ENCODE measurements around the gene GSC2. TPM values are rescaled to one million over a fixed set of nuclear protein-coding genes. Genes with fewer than 3 reads are reported as not detected.

The GSC2 gene
- total RNA-seq, 2 donors from 2014 or later, result not detected

DNA sequence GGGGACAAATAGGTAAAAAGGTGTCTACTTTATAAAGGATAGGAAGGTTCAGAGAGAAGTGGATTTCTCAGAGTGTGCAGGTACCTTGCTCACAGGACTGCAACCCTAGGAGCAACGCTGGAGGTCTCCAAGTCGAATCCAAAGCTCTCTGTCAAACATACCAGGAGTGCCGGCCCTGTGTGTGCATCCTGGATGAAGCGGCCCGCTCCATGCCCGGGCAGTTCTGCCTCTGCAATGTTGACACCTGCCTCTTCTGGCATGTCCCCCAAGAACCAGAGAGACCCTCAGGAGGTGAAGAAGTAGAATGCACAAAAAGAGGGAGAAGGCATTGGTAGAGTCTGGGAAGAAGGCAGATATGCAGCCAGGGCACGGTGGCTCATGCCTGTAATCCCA is 22.1 kb downstream of the GSC2 start:
- H3K4me3 ChIP-seq, result no peak overlapping the region
- no peak overlapping the region for H3K9ac ChIP-seq (ENCODE audit: low read depth in 2 of 2, low read length in 2 of 2)
- H3K27ac ChIP-seq, result no peak overlapping the region
- H3K9me3 ChIP-seq, result no peaks in the 10 kb centered on the region
- H3K27me3 ChIP-seq, result no peaks in the 10 kb centered on the region
- DNase-seq, result no peak
- intact Hi-C loops (cut with DNase I), result no loop called here
- H3K4me1 ChIP-seq, result peaks cover under 1% of the 10 kb centered on the region
- no peaks in the 10 kb centered on the region for H3K36me3 ChIP-seq
- TF ChIP-seq, protein P1, sequence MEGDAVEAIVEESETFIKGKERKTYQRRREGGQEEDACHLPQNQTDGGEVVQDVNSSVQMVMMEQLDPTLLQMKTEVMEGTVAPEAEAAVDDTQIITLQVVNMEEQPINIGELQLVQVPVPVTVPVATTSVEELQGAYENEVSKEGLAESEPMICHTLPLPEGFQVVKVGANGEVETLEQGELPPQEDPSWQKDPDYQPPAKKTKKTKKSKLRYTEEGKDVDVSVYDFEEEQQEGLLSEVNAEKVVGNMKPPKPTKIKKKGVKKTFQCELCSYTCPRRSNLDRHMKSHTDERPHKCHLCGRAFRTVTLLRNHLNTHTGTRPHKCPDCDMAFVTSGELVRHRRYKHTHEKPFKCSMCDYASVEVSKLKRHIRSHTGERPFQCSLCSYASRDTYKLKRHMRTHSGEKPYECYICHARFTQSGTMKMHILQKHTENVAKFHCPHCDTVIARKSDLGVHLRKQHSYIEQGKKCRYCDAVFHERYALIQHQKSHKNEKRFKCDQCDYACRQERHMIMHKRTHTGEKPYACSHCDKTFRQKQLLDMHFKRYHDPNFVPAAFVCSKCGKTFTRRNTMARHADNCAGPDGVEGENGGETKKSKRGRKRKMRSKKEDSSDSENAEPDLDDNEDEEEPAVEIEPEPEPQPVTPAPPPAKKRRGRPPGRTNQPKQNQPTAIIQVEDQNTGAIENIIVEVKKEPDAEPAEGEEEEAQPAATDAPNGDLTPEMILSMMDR (IDR thresholded peaks at IDR 0.05), result no peak

GRCh38 chr22:19127329-19128008 is 22.6 kb downstream of the GSC2 start:
- H3K27ac ChIP-seq, result no peak overlapping the region
- DNase-seq, result no peak
- TF ChIP-seq, protein P1 (IDR thresholded peaks at IDR 0.05), result no peak
- H3K9ac ChIP-seq (ENCODE audit: low read depth in 2 of 2, low read length in 2 of 2), result no peak overlapping the region
- H3K4me3 ChIP-seq, result no peak overlapping the region
- peaks cover 5% of the 10 kb centered on the region for H3K4me1 ChIP-seq
- no peaks in the 10 kb centered on the region for H3K27me3 ChIP-seq
- H3K36me3 ChIP-seq, result no peaks in the 10 kb centered on the region
- intact Hi-C loops (cut with DNase I), result no loop called here
- H3K9me3 ChIP-seq, result no peaks in the 10 kb centered on the region

GRCh38 chr22:19126309-19127273 is 23.5 kb downstream of the GSC2 start:
- H3K36me3 ChIP-seq, result no peaks in the 10 kb centered on the region
- H3K9ac ChIP-seq (ENCODE audit: low read depth in 2 of 2, low read length in 2 of 2), result no peak overlapping the region
- H3K27me3 ChIP-seq, result no peaks in the 10 kb centered on the region
- H3K9me3 ChIP-seq, result no peaks in the 10 kb centered on the region
- H3K4me1 ChIP-seq, result peaks cover 5% of the 10 kb centered on the region
- TF ChIP-seq, protein P1 (IDR thresholded peaks at IDR 0.05), result no peak
- no peak for DNase-seq
- intact Hi-C loops (cut with DNase I), result no loop called here
- no peak overlapping the region for H3K27ac ChIP-seq
- H3K4me3 ChIP-seq, result no peak overlapping the region

DNA sequence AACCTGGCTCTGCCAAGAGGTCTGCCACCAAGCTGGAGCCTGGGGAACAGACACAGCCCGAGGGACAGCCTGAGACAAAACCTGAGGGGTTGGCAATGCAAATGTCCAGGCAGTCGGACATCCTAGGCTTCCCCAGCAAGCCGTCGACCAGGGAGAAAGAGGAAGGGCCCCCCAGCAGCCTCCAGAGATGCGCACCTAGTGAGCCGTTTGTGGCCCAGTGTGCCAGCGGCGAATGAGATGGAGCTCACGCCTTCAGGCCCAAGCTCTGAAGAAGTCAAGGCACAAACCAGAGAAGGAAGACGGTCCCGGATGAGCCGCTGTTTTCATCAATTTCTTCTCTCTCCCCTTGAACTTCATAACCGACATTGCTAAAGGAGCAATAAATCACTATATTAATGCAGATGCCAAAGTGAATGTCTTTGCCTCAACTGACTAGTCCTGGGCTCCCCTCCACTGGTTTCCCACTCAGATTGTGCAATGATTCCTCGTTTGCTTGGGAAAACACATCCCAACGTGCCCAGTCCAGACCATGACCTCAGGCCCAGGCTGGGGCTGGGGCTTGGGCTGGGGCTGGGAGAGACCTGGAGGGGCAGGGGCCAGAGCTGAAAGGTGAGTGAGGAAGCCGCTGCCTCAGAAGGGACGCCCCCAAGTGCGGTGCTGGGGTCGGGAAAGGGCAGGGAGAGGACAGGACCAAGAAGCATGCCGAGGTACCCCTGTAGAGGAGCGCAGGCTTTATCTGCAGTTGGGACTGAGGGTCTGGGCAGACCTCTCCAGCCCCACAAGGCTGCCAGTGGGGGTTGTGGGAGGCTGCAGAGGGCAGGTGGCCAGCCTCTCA is 24.4 kb downstream of the GSC2 start:
- TF ChIP-seq, protein P1 (IDR thresholded peaks at IDR 0.05), result no peak
- Histone ChIP-seq H3K9ac (ENCODE audit: low read depth in 2 of 2, low read length in 2 of 2) (no peak overlapping the region), H3K4me3 (no peak overlapping the region), H3K36me3 (no peaks in the 10 kb centered on the region), H3K4me1 (peaks cover 8% of the 10 kb centered on the region), H3K27me3 (no peaks in the 10 kb centered on the region), H3K27ac (no peak overlapping the region), H3K9me3 (no peaks in the 10 kb centered on the region)
- DNase-seq, result no peak
- intact Hi-C loops (cut with DNase I), result no loop called here

DNA sequence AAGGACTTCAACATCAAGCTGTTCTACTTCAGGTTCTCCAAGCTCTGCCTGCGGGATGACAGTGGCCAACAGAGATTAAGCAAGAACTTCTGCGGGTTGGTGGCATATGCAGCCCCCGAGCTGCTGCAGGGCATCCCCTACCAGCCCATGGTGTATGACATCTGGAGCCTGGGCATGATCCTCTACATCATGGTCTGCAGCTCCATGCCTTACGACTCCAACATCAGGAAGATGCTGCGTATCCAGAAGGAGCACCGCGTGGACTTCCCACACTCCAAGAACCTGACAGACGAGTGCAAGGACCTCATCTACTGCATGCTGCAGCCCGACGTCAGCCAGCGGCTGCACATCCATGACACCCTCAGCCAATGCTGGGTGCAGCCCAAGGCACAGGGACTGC is 25.1 kb downstream of the GSC2 start:
- TF ChIP-seq, protein P1 (IDR thresholded peaks at IDR 0.05), result no peak
- no peak for DNase-seq
- H3K36me3 ChIP-seq, result no peaks in the 10 kb centered on the region
- no peak overlapping the region for H3K4me3 ChIP-seq
- no peaks in the 10 kb centered on the region for H3K27me3 ChIP-seq
- intact Hi-C loops (cut with DNase I), result no loop called here
- no peak overlapping the region for H3K9ac ChIP-seq (ENCODE audit: low read depth in 2 of 2, low read length in 2 of 2)
- H3K9me3 ChIP-seq, result no peaks in the 10 kb centered on the region
- no peak overlapping the region for H3K27ac ChIP-seq
- H3K4me1 ChIP-seq, result peaks cover 14% of the 10 kb centered on the region
